Activated CD4-positive, alpha-beta memory T cell treated with anti-CD3 and anti-CD28 coated beads, Interleukin-2, amount 10 ng/mL, durations not matched to agents 7 days and 5 days (primary cell): ENCODE results near the gene HEY2. TPM values are rescaled to one million over a fixed set of nuclear protein-coding genes. Genes with fewer than 3 reads are reported as not detected.
A peak's percentile ranks its signal among the peaks of the same experiment; 100 is the strongest.

Experiments used
- CTCF ChIA-PET: fragments of 350-600 bp; sonication (Branson Sonifier 250); formaldehyde crosslinking; loops from one replicate; lab custom pipeline; 2021; ENCODE audit warnings: antibody characterized with exemption, inconsistent platforms; lab: Charles Lee
- POLR2A ChIA-PET: fragments of 350-600 bp; sonication (Branson Sonifier 250); formaldehyde crosslinking; loops from one replicate; lab custom pipeline; 2021; ENCODE audit warnings: antibody characterized with exemption; lab: Charles Lee
- DNase-seq: peaks from one replicate; pipeline ENCODE4 v3.0.0-alpha.2; 2020
- H3K27ac Mint-ChIP-seq: one replicate; pipeline ENCODE4 v1.8.0; 2021; ENCODE audit warnings: mild to moderate bottlenecking, mixed read lengths
- H3K27me3 Mint-ChIP-seq: one replicate; pipeline ENCODE4 v1.8.0; 2021; ENCODE audit warnings: mixed read lengths
- H3K36me3 Mint-ChIP-seq: one replicate; pipeline ENCODE4 v1.8.0; 2021; ENCODE audit warnings: low read depth, mixed read lengths
- H3K4me1 Mint-ChIP-seq: one replicate; pipeline ENCODE4 v1.8.0; 2021; ENCODE audit warnings: mixed read lengths
- H3K4me3 Mint-ChIP-seq: one replicate; pipeline ENCODE4 v1.8.0; 2021; ENCODE audit warnings: mild to moderate bottlenecking, mixed read lengths
- H3K9me3 Mint-ChIP-seq: one replicate; pipeline ENCODE4 v1.8.0; 2021; ENCODE audit warnings: mixed read lengths
- total RNA-seq, 2 experiments: library from RNA; stranded (reverse); gene quantifications; one replicate each; pipeline ENCODE4 v1.2.3, GENCODE V29; 2021

The HEY2 gene
- total RNA-seq, 2 experiments from 2014 or later, result not detected

DNA sequence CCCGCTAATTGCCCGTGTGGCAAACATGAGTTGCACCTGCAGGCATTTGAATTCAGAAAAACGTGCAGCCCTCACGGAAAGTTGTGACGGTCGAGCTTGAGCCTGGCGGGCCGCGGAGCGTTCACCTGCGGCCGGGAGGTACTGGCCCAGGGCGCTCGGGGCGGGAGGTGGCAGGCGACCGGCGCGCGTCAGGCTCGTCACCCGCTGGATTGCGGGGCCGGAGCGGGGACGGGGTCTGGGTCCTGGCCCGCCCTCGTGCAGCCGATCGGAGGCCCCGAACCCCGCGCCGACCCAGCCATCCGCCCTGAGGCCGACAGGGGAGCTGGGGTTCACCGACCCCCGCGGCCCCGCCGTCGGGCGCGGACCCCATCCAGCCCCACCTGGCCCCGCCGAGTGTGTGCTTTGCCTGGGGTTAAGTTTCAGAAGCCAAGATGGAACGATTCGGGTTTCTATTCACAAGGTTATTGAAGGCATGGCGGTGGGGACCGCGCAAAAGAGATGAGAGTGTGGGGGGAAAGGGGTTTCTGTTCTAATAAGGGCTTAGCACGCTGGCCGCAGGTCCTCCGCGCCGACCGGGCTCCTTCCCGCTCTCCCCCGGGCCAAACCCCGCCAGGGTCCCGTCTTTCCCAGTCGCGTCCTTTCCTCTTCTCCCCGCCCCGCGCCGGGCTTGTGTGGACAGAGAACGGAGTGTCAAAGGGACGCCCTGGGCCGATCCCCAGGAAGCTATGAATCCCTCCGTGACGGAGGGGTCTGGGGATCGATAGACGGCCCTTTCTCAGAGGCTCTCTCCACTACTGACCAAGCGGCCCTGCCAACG is 1.6 kb upstream of the HEY2 start:
- POLR2A ChIA-PET, result interaction anchor here (1.1 to 1.6 kb wide), 3 partner anchors 33 to 238 kb away, joined by 3 to 6 read pairs (median 5); partner anchors contain the start of gene TRMT11
- peaks cover 76% of the 10 kb centered on the region for H3K27me3 Mint-ChIP-seq
- DNase-seq, result peak; percentile 22
- CTCF ChIA-PET, result interaction anchor here (0.7 to 1.4 kb wide), 8 partner anchors 9 to 436 kb away, joined by 3 to 4 read pairs (median 3); partner anchors contain the start of genes HINT3 and NCOA7
- no peak overlapping the region for H3K27ac Mint-ChIP-seq
- H3K9me3 Mint-ChIP-seq, result no peaks in the 10 kb centered on the region
- H3K36me3 Mint-ChIP-seq, result no peaks in the 10 kb centered on the region
- H3K4me3 Mint-ChIP-seq, result peak overlapping the region; percentile 80
- H3K4me1 Mint-ChIP-seq, result peaks cover 38% of the 10 kb centered on the region

DNA sequence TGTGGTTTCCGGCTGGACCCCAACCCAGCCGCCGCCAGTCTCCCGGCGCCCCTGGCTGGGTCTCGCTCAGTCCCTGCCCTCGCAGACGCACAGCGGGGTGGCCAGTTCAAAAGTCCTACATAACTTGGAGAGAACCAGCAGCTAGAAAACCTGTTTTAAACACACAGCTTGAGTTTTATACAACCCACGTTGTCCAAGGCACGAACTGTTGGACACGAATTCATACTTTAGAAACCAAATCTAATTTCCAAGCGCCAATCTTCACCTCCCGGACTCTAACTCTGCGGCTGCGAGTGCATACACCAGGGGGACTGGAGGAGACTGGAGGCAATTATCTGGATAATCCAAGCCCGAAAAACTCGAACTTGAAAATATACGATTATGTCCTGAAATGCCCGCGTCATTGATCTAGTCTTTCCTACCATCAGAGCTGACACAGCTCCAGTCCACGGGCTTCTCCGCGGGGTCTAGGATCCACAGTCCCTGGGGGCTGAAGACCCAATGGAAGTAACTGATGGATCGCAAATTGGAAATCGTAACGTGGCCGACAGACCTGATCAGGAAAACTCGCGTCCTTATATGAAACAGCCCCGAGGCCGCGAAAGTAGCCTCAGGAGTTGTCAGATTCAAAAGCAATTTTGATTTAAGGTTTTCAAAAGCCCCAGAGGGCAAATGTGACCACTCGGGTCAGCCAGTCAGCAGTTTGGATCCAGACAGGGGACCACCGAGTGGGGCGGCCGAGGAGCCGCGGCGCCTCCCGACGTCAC is 843 bp upstream of the HEY2 start:
- Mint-ChIP-seq H3K4me3 (peak overlapping the region; percentile 67), H3K27me3 (peaks cover 79% of the 10 kb centered on the region), H3K27ac (no peak overlapping the region), H3K9me3 (no peaks in the 10 kb centered on the region), H3K4me1 (peaks cover 38% of the 10 kb centered on the region), H3K36me3 (no peaks in the 10 kb centered on the region)
- DNase-seq, result no peak
- ChIA-PET CTCF (interaction anchor here (0.7 to 1.4 kb wide), 5 partner anchors 8 to 436 kb away, joined by 3 read pairs; no protein-coding TSS in a partner anchor), POLR2A (interaction anchor here (1.1 to 1.6 kb wide), 3 partner anchors 32 to 238 kb away, joined by 3 to 6 read pairs (median 5); partner anchors contain the start of gene TRMT11)

DNA sequence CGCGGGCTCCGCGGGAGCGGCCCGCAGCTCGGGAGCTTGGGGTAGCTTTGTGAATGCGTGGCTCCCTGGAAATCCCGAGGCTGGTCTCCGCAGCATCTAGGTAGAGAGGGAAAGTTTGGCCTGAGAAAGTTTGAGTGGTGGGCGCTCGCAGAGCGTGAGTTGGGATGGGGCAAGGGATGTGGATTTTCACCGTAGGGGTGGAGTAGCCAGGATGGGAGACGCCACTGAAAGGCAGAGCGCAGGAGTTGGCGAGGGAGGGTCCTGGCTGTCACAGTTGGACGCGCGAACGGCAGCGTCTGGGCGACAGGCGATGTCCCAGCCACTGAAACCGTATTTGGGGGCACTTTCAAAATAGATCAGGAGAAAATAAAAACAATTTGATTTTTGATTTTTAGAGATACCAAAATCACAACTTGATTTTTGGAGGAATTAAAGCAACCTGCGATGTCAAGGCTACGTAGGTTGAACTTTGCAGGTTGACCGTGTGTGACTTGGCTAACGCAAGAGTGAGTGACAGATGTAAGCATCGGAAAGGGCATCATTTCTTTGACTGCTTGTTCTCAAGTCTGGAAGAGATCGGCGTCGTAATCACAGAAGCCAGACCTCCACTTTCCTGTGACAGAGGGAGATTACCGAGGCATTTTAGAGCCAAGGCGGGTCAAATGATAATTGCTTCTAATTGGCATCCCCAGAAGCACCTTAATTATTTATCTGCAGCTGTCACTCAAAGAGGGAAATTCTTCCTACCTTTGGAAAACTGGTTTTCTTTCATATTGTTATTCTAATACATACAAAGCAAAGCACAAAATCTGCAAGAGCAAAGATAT is 646 bp downstream of the HEY2 start:
- peak overlapping the region; percentile 75 for H3K4me3 Mint-ChIP-seq
- CTCF ChIA-PET, result interaction anchor here (1.7 to 20.5 kb wide), 3 partner anchors 12 to 438 kb away, joined by 6 to 194 read pairs (median 8); partner anchors contain the start of gene HINT3
- peak overlapping the region; percentile 34 for H3K27ac Mint-ChIP-seq
- DNase-seq, result no peak
- H3K27me3 Mint-ChIP-seq, result peaks cover 80% of the 10 kb centered on the region
- H3K36me3 Mint-ChIP-seq, result no peaks in the 10 kb centered on the region
- peaks cover 38% of the 10 kb centered on the region for H3K4me1 Mint-ChIP-seq
- POLR2A ChIA-PET, result no interaction called here
- no peaks in the 10 kb centered on the region for H3K9me3 Mint-ChIP-seq

DNA sequence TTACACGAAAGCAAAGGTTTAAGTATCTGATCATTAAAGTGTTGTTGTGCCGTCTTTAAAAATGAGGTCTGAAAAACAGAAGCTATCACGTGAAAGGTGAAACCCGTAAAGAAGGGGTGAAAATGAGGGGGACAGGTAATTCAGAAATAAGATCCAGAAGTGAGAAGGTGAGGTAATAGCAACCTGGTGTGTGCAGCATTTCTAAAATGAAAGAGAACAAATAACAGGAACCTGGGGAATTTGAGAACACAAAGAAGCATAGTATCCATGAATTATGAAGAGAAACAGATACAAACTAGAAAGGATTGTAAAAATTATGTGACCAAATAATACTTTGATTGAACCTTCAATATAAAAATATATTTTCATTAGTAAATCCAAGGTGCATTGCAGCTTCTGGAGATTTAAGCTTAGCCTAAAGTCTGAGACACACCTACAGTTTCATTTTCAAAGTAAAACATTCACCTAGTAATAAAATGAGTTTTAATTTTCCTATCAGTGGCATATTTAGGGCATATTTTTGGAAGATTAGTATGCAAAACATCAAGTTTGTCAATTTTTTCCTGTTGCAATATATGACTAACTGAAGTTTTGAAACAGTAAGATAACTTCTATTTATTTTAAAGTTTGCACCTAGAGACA is 1.4 kb downstream of the HEY2 start:
- Mint-ChIP-seq H3K27ac (no peak overlapping the region), H3K4me1 (peaks cover 38% of the 10 kb centered on the region), H3K4me3 (peak overlapping the region; percentile 75), H3K36me3 (no peaks in the 10 kb centered on the region), H3K27me3 (peaks cover 73% of the 10 kb centered on the region), H3K9me3 (no peaks in the 10 kb centered on the region)
- ChIA-PET POLR2A (no interaction called here), CTCF (interaction anchor here (1.5 to 20.5 kb wide), 5 partner anchors 11 to 439 kb away, joined by 5 to 194 read pairs (median 8); partner anchors contain the start of gene HINT3)
- no peak for DNase-seq

DNA sequence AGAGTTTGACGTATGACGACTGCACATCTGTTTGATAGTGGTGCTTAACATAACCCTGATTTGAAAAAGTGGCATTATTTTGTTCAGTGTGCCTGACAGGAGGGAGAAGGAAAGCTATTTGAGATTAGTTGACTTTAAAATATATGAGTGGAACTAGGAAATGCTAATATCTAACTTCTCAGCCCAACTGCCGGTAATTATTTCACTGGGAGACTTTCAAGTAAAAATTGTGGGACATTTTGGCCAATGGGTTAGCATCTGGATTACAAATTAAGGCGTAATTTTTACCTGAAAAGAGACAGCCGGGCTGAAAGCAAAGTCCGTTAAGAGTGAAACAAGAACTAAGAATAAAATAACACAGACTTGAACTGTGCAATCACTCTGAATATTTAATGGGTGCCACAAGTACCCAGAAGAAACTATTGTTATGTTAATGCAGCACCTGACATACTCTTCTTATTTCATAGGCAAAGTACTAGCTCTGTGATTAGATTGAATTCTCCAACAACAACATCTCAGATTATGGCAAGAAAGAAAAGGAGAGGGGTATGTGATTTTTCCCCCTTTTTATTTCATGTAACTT is 2.0 kb downstream of the HEY2 start:
- no peak for DNase-seq
- H3K4me3 Mint-ChIP-seq, result no peak overlapping the region
- ChIA-PET POLR2A (interaction anchor here (1.0 to 1.1 kb wide), 2 partner anchors 30 to 38 kb away, joined by 5 to 6 read pairs; no protein-coding TSS in a partner anchor), CTCF (interaction anchor here (0.9 to 20.5 kb wide), 7 partner anchors 10 to 439 kb away, joined by 5 to 194 read pairs (median 6); partner anchors contain the start of gene HINT3)
- H3K36me3 Mint-ChIP-seq, result no peaks in the 10 kb centered on the region
- H3K27ac Mint-ChIP-seq, result no peak overlapping the region
- H3K27me3 Mint-ChIP-seq, result peaks cover 67% of the 10 kb centered on the region
- H3K4me1 Mint-ChIP-seq, result peaks cover 34% of the 10 kb centered on the region
- no peaks in the 10 kb centered on the region for H3K9me3 Mint-ChIP-seq

DNA sequence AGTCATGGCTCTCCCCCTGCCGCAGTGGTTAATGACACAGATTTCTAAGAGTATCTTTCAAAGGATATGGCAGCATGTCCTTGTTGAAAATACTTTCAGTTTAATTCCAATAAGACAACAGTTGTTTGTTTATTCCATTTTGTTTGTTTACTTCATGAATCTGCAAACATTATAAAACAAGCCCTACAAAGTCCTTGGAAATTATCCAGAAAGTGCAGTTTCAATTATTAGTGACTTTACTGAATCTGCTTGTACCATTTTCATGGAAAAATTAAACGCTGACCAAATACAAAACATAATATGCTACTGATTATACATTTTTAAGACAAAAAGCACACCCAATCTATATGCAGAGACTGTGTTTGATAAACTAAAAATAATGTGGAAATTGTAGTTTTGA is 3.3 kb downstream of the HEY2 start:
- DNase-seq, result no peak
- Mint-ChIP-seq H3K27me3 (peaks cover 65% of the 10 kb centered on the region), H3K4me3 (no peak overlapping the region), H3K36me3 (no peaks in the 10 kb centered on the region), H3K4me1 (peaks cover 23% of the 10 kb centered on the region), H3K9me3 (no peaks in the 10 kb centered on the region), H3K27ac (no peak overlapping the region)
- ChIA-PET CTCF (interaction anchor here (0.7 to 20.5 kb wide), 13 partner anchors 11 to 561 kb away, joined by 3 to 194 read pairs (median 4); partner anchors contain the start of gene NCOA7), POLR2A (interaction anchor here (1.1 kb wide), 1 partner anchor 28 kb away, joined by 6 read pairs; no protein-coding TSS in a partner anchor)

DNA sequence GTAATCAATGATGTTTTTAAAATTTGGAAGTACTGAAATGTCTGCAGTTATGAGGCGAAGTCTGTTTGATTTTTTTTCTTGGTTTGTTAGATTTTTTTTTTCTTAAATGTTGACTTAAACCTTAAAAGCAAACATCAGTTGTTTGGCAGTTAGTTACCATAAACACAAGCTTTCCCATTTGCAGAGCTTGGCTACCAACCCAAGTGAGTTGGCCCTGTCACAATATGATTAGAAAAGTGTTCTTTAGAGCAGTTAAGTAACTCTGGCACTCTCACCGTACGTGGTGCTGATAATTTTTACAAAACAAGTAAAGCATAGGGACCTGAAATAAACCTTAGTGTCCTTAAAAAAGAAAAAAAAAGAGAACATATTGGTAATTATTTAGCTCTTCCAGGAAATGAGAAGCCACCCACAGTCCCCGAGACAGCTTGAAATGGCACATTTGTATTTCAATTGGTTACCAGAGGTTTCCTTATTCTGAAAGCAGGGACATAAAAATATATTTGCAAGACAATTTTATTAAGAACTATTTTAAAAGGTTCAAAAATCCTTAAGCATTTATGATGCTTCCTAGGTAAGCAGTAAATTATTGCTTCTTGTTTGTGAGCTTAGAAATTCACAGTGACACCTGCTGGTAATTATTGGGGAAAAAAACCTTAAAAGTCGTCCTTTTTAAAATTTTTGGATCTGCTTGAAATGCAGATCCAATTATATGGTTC is 3.9 kb downstream of the HEY2 start:
- Mint-ChIP-seq H3K27me3 (peaks cover 59% of the 10 kb centered on the region), H3K4me1 (peaks cover 18% of the 10 kb centered on the region), H3K4me3 (no peak overlapping the region), H3K27ac (no peak overlapping the region), H3K9me3 (no peaks in the 10 kb centered on the region), H3K36me3 (no peaks in the 10 kb centered on the region)
- CTCF ChIA-PET, result interaction anchor here (0.8 to 20.5 kb wide), 16 partner anchors 8 to 561 kb away, joined by 3 to 194 read pairs (median 4); partner anchors contain the start of gene NCOA7
- DNase-seq, result no peak
- POLR2A ChIA-PET, result no interaction called here

DNA sequence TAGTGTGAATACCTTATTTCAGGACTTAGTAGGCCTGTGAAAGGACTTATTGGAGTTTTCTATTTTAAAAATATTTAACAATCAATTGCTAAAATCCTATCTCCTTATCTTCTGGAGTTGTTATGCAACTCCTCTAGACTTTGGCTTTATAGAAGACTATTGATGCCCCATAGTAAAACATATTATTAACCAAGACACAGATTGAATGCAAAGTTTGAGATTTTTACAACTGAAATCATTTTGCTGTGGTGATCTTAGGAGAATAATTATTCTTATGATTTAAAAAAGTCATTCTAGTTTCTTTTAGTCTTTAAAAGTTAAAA is 4.5 kb downstream of the HEY2 start:
- peaks cover 13% of the 10 kb centered on the region for H3K4me1 Mint-ChIP-seq
- H3K27ac Mint-ChIP-seq, result no peak overlapping the region
- DNase-seq, result no peak
- ChIA-PET POLR2A (no interaction called here), CTCF (interaction anchor here (0.8 to 20.5 kb wide), 15 partner anchors 9 to 562 kb away, joined by 3 to 194 read pairs (median 4); no protein-coding TSS in a partner anchor)
- H3K4me3 Mint-ChIP-seq, result no peak overlapping the region
- H3K36me3 Mint-ChIP-seq, result no peaks in the 10 kb centered on the region
- H3K9me3 Mint-ChIP-seq, result no peaks in the 10 kb centered on the region
- H3K27me3 Mint-ChIP-seq, result peaks cover 54% of the 10 kb centered on the region

DNA sequence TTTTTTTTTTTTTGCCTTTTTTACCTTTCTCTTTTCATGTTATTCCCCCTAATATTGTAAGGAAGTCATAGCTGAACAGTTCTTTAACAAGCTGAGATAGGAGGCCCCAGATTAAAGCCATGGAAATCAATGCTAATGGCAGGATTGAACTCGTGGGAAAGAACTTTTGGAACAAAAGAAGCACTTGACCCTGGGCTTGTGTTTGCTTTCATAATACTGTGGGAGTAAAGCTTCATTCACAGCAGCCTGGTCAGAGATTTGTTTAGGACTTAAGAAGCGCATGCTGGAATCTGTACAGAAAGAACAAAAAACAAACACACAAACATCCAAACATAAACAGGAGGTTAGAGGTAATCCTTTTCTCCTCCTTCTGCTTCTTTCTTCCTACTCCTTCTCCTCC is 5.1 kb downstream of the HEY2 start:
- peaks cover 13% of the 10 kb centered on the region for H3K4me1 Mint-ChIP-seq
- no peak overlapping the region for H3K27ac Mint-ChIP-seq
- no peak overlapping the region for H3K4me3 Mint-ChIP-seq
- no peak for DNase-seq
- no peaks in the 10 kb centered on the region for H3K36me3 Mint-ChIP-seq
- CTCF ChIA-PET, result interaction anchor here (0.7 to 20.5 kb wide), 5 partner anchors 9 to 442 kb away, joined by 3 to 194 read pairs (median 4); no protein-coding TSS in a partner anchor
- no peaks in the 10 kb centered on the region for H3K9me3 Mint-ChIP-seq
- H3K27me3 Mint-ChIP-seq, result peaks cover 59% of the 10 kb centered on the region
- POLR2A ChIA-PET, result no interaction called here

DNA sequence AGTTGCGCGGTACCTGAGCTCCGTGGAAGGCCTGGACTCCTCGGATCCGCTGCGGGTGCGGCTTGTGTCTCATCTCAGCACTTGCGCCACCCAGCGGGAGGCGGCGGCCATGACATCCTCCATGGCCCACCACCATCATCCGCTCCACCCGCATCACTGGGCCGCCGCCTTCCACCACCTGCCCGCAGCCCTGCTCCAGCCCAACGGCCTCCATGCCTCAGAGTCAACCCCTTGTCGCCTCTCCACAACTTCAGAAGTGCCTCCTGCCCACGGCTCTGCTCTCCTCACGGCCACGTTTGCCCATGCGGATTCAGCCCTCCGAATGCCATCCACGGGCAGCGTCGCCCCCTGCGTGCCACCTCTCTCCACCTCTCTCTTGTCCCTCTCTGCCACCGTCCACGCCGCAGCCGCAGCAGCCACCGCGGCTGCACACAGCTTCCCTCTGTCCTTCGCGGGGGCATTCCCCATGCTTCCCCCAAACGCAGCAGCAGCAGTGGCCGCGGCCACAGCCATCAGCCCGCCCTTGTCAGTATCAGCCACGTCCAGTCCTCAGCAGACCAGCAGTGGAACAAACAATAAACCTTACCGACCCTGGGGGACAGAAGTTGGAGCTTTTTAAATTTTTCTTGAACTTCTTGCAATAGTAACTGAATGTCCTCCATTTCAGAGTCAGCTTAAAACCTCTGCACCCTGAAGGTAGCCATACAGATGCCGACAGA is 9.9 kb downstream of the HEY2 start:
- DNase-seq, result no peak
- H3K4me1 Mint-ChIP-seq, result no peaks in the 10 kb centered on the region
- H3K27me3 Mint-ChIP-seq, result peaks cover 51% of the 10 kb centered on the region
- no peak overlapping the region for H3K4me3 Mint-ChIP-seq
- CTCF ChIA-PET, result interaction anchor here (0.6 to 20.5 kb wide), 2 partner anchors 447 to 567 kb away, joined by 3 to 194 read pairs; no protein-coding TSS in a partner anchor
- H3K27ac Mint-ChIP-seq, result no peak overlapping the region
- POLR2A ChIA-PET, result interaction anchor here (1.1 kb wide), 1 partner anchor 17 kb away, joined by 3 read pairs; no protein-coding TSS in a partner anchor
- no peaks in the 10 kb centered on the region for H3K9me3 Mint-ChIP-seq
- H3K36me3 Mint-ChIP-seq, result no peaks in the 10 kb centered on the region
